ENCODE measurements around the gene AMFR. TPM values are rescaled to one million over a fixed set of nuclear protein-coding genes. Genes with fewer than 3 reads are reported as not detected.

Gene AMFR
- total RNA-seq, 6 experiments from 2014 or later: 92.2 to 189 (median 137) TPM

GRCh38 chr16:56457927-56458470 lies 32.7 kb upstream of the AMFR start:
- H3K4me1 ChIP-seq: peaks cover 0 to 11% (median 0%) of the 10 kb centered on the region in 4 donors
- intact Hi-C loops (cut with DNase I): no loop called here
- peaks cover 0 to 52% (median 2%) of the 10 kb centered on the region in 4 donors for H3K36me3 ChIP-seq
- H3K27me3 ChIP-seq: no peaks in the 10 kb centered on the region
- WGBS (ENCODE audit: insufficient coverage, low coverage, low lambda C conversion rate, missing lambda C conversion rate): 93% methylated on average over 6 of the region's 6 CpGs
- H3K27ac ChIP-seq: no peak overlapping the region
- H3K4me3 ChIP-seq: no peak overlapping the region
- no peaks in the 10 kb centered on the region for H3K9me3 ChIP-seq
- no peak for TF ChIP-seq POLR2A (IDR thresholded peaks at IDR 0.05)
- TF ChIP-seq CTCF (IDR thresholded peaks at IDR 0.05): no peak
- DNase-seq (no peak), ATAC-seq (no peak)

- Histone ChIP-seq H3K4me3 (peak overlapping the region; percentile 72 to 96 (median 91)), H3K27ac (peak overlapping the region; percentile 47 to 69 (median 64)), H3K36me3 (peaks cover 0 to 35% (median 2%) of the 10 kb centered on the region in 4 donors), H3K4me1 (peaks cover 0 to 24% (median 4%) of the 10 kb centered on the region in 4 donors), H3K27me3 (no peaks in the 10 kb centered on the region), H3K9me3 (no peaks in the 10 kb centered on the region)
- TF ChIP-seq CTCF (IDR thresholded peaks at IDR 0.05) (no peak), POLR2A (IDR thresholded peaks at IDR 0.05) (peak; percentile 22)
- ATAC-seq (peak; percentile 59 to 73 (median 62)), DNase-seq (peak; percentile 55 to 60 (median 56))
- intact Hi-C loops (cut with DNase I): no loop called here
- WGBS (ENCODE audit: insufficient coverage, low coverage, low lambda C conversion rate, missing lambda C conversion rate): 9% methylated on average over 25 of the region's 31 CpGs
Measured at GRCh38 chr16:56451753-56452689, 26.7 kb upstream of the AMFR start.

- Histone ChIP-seq H3K9me3 (no peaks in the 10 kb centered on the region), H3K4me1 (peaks cover 0 to 24% (median 4%) of the 10 kb centered on the region in 4 donors), H3K36me3 (peaks cover 2 to 33% (median 4%) of the 10 kb centered on the region in 4 donors), H3K27ac (peak within 1 kb of the TSS; percentile 54 to 69 (median 64)), H3K4me3 (peak within 1 kb of the TSS; percentile 72 to 96 (median 91)), H3K27me3 (no peaks in the 10 kb centered on the region)
- 0% methylated on average over 27 of the region's 56 CpGs for WGBS (ENCODE audit: insufficient coverage, low coverage, low lambda C conversion rate, missing lambda C conversion rate)
- peak; percentile 97 to 100 (median 98) for ATAC-seq
- intact Hi-C loops (cut with DNase I): no loop called here
- peak; percentile 81 for TF ChIP-seq POLR2A (IDR thresholded peaks at IDR 0.05)
- no peak for TF ChIP-seq CTCF (IDR thresholded peaks at IDR 0.05)
- DNase-seq: peak; percentile 93 to 97 (median 97)
Measured at GRCh38 chr16:56450986-56451752, 25.8 kb upstream of the AMFR start, which contains the start of the genes NUDT21 and OGFOD1. Gene NUDT21, minus strand, starts transcription at chr16:56451332. Its CDS starts 130 bp downstream, at chr16:56451202. Gene OGFOD1, plus strand, starts transcription at chr16:56451554. Its CDS starts 59 bp downstream, at chr16:56451613.

All from right lobe of liver (tissue), 6 donors.